Epithelial cell of proximal tubule (primary cell): Measurements from ENCODE around the gene HDAC4. TPM values are rescaled to one million over a fixed set of nuclear protein-coding genes. Genes with fewer than 3 reads are reported as not detected.

Experiments used
- DNase-seq: peaks from one replicate; pipeline ENCODE4 v3.0.0-alpha.2; 2011; ENCODE audit warnings: low read depth
- H3K4me3 ChIP-seq: 2 replicates; pipeline ENCODE4 v1.5.1; 2011; ENCODE audit warnings: low read depth, mild to moderate bottlenecking, low read length
- total RNA-seq: library from RNA; depleted of rRNA; stranded (reverse); fragments of >200 nt; gene quantifications from 2 replicates; pipeline ENCODE4 v1.2.3, GENCODE V29; 2015
- TF ChIP-seq, protein P1 (sequence below): conservative IDR thresholded peaks from 2 replicates; pipeline ENCODE4 v1.5.1; 2012; ENCODE audit warnings: low read depth, mild to moderate bottlenecking, low read length

The HDAC4 gene
- total RNA-seq, 1 donor from 2014 or later: 23.2 TPM

DNA sequence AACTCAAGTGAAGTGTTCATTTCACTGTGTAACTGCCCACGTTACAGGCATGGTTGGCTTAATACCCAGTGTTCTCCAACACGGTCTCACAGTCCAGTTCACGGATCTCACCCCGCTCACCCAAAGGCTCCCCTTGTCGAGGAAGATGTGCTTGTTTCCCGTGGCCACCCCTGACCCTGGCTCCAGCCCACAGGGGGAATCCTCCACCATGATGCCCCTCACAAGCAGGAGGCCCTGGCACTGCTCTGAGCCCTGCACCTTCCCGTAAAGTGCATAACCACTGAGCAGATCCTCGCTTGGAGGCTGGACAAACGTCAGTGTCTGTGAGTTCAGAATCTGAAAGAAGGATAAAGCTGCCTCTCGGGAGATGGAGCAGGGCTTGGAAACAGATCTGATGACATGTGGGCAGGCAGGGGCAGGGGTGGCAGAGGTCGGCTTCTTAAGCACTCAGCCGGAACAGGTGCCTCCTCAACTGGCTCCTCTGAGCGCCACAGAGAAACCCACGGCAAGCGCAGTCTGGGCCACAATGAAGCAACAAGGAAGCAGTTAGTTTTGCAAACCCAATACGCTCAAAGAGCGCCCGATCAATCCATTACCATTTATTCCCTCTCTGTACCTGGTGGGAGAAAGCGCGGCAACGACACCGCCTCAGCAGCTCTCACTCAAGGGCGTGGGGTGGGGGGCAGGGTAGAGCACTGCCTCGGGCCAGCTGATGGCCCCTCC, 17.6 kb downstream of the HDAC4 start:
- TF ChIP-seq, protein P1, sequence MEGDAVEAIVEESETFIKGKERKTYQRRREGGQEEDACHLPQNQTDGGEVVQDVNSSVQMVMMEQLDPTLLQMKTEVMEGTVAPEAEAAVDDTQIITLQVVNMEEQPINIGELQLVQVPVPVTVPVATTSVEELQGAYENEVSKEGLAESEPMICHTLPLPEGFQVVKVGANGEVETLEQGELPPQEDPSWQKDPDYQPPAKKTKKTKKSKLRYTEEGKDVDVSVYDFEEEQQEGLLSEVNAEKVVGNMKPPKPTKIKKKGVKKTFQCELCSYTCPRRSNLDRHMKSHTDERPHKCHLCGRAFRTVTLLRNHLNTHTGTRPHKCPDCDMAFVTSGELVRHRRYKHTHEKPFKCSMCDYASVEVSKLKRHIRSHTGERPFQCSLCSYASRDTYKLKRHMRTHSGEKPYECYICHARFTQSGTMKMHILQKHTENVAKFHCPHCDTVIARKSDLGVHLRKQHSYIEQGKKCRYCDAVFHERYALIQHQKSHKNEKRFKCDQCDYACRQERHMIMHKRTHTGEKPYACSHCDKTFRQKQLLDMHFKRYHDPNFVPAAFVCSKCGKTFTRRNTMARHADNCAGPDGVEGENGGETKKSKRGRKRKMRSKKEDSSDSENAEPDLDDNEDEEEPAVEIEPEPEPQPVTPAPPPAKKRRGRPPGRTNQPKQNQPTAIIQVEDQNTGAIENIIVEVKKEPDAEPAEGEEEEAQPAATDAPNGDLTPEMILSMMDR: no peak
- DNase-seq: no peak
- H3K4me3 ChIP-seq: no peak overlapping the region

- no peak overlapping the region for H3K4me3 ChIP-seq
- no peak for DNase-seq
- TF ChIP-seq, protein P1: no peak
These were observed 18.4 kb downstream of the HDAC4 start for GRCh38 chr2:239382384-239382880.

DNA sequence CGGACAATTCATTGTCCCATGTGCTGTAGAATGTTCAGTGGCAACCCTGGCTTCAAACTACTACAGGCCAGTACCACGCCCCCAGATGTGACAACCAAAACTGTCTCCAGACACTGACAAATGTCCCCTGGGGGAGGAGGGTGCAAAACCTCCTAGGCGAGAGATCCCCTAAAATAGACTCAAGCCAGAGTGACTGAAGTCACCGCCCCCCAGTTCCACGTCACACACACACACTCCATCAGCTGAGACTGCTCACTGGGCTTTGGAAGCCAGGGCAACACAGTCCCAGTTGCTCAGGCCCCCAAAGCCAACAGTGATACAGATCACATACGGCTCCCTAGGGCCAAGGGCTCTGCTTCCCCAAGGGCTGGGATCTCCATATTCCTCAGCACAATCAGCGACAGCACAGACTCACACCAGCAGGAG, 19.1 kb downstream of the HDAC4 start:
- no peak overlapping the region for H3K4me3 ChIP-seq
- TF ChIP-seq, protein P1: no peak
- DNase-seq: no peak

GRCh38 chr2:239380831-239381708, 19.8 kb downstream of the HDAC4 start:
- DNase-seq: no peak
- TF ChIP-seq, protein P1: no peak
- no peak overlapping the region for H3K4me3 ChIP-seq

DNA sequence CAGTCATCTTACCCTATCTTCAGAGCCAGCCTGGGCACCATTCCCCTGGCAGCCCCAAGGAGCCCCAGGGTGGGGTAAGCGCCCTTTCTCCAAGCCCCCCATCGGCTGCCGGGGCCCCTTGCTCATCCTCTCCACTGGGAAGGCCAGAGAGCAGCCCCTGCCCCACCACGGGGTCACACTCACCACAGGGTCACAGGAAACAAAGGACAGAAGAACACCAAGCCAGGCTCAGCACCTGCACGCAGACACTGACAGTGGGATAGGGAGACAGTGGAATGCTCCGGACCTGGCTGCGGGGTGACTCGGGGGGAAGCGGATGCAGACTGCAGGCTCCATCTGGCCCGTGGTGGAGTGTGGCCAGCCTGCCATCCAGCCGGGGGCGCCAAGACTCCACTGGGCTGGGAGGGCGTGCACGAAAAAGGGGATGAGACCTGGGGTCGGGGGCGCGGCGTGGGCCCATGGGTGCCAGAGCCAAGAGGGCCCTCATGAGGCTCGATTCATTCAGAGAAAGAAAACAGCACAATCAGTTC, 21.1 kb downstream of the HDAC4 start:
- TF ChIP-seq, protein P1: no peak
- no peak for DNase-seq

GRCh38 chr2:239378918-239379640, 21.7 kb downstream of the HDAC4 start:
- TF ChIP-seq, protein P1: no peak
- H3K4me3 ChIP-seq: no peak overlapping the region

More for the DNA sequence above, 21.1 kb downstream of the HDAC4 start:
- no peak overlapping the region for H3K4me3 ChIP-seq

More at GRCh38 chr2:239378918-239379640, 21.7 kb downstream of the HDAC4 start:
- DNase-seq: no peak
